NCI-H146 (cell line): ENCODE results near the gene GH1.
"Not testable (repeated sequence)": the region's sequence is repeated elsewhere in the genome, so short reads cannot be mapped to it uniquely, and the experiment has no call there.

Experiments
- DNase-seq: peaks from one replicate; lab custom pipeline; 2025; lab: John Stamatoyannopoulos, UW

GH1 gene

GRCh38 chr17:63896524-63897354, 21.9 kb downstream of the GH1 start, which contains the start of gene CSH1:
Gene CSH1, minus strand, starts transcription at chr17:63896574. Its CDS starts 63 bp downstream, at chr17:63896511.
- not testable (repeated sequence) for DNase-seq

GRCh38 chr17:63894821-63895220, 23.8 kb downstream of the GH1 start:
- DNase-seq, result not testable (repeated sequence)

GRCh38 chr17:63894021-63894420, 24.6 kb downstream of the GH1 start:
- not testable (repeated sequence) for DNase-seq

GRCh38 chr17:63892316-63893037, 26.2 kb downstream of the GH1 start:
- DNase-seq, result peak; percentile 19

- DNase-seq, result peak; percentile 27
Measured at GRCh38 chr17:63889026-63889848, 29.4 kb downstream of the GH1 start.

GRCh38 chr17:63885119-63885518, 33.5 kb downstream of the GH1 start:
- DNase-seq, result not testable (repeated sequence)

- not testable (repeated sequence) for DNase-seq
Measured at GRCh38 chr17:63882626-63883126, 36.0 kb downstream of the GH1 start.

GRCh38 chr17:63881935-63882601, 36.6 kb downstream of the GH1 start, which contains the start of gene GH2:
Gene GH2, minus strand, starts transcription at chr17:63881944. Its CDS starts 143 bp downstream, at chr17:63881801.
- peak; percentile 17 for DNase-seq

GRCh38 chr17:63881337-63881736, 37.3 kb downstream of the GH1 start:
- DNase-seq, result not testable (repeated sequence)

- no peak for DNase-seq
Measured at GRCh38 chr17:63880706-63881105, 37.9 kb downstream of the GH1 start.

GRCh38 chr17:63878413-63878812, 40.2 kb downstream of the GH1 start:
- DNase-seq, result not testable (repeated sequence)

GRCh38 chr17:63874693-63875092, 43.9 kb downstream of the GH1 start:
- DNase-seq, result not testable (repeated sequence)

GRCh38 chr17:63874061-63874626, 44.5 kb downstream of the GH1 start:
- not testable (repeated sequence) for DNase-seq

- not testable (repeated sequence) for DNase-seq
Measured at GRCh38 chr17:63873577-63873976, 45.1 kb downstream of the GH1 start, which contains the start of gene CSH2. Gene CSH2, minus strand, starts transcription at chr17:63873677. Its CDS starts 63 bp downstream, at chr17:63873614.

GRCh38 chr17:63871646-63872365, 46.8 kb downstream of the GH1 start:
- not testable (repeated sequence) for DNase-seq

- DNase-seq, result not testable (repeated sequence)
Measured at GRCh38 chr17:63870292-63870665, 48.4 kb downstream of the GH1 start.

GRCh38 chr17:63869491-63870291, 48.9 kb downstream of the GH1 start:
- DNase-seq, result not testable (repeated sequence)
